ENCODE measurements around the gene ACRV1.
A peak's percentile ranks its signal among the peaks of the same experiment; 100 is the strongest.

Gene ACRV1

GRCh38 chr11:125649465-125650166 is 31.0 kb downstream of the ACRV1 start:
- no peak for DNase-seq (ENCODE audit: low read depth)

- DNase-seq (ENCODE audit: low read depth): no peak
These were observed 34.8 kb downstream of the ACRV1 start for GRCh38 chr11:125645871-125646270.

- DNase-seq (ENCODE audit: low read depth): no peak
These were observed 42.3 kb downstream of the ACRV1 start for GRCh38 chr11:125638315-125638714.

- peak; percentile 12 for DNase-seq (ENCODE audit: low read depth)
These were observed 42.8 kb downstream of the ACRV1 start for GRCh38 chr11:125637840-125638239.

GRCh38 chr11:125627236-125627910 is 53.3 kb downstream of the ACRV1 start:
- DNase-seq (ENCODE audit: low read depth): peak; percentile 26

- peak; percentile 96 for DNase-seq (ENCODE audit: low read depth)
These were observed 54.2 kb downstream of the ACRV1 start for GRCh38 chr11:125626288-125626950.

GRCh38 chr11:125625630-125626287 is 54.9 kb downstream of the ACRV1 start:
- DNase-seq (ENCODE audit: low read depth): peak; percentile 95

GRCh38 chr11:125625225-125625629 is 55.4 kb downstream of the ACRV1 start:
- no peak for DNase-seq (ENCODE audit: low read depth)

- no peak for DNase-seq (ENCODE audit: low read depth)
These were observed 55.9 kb downstream of the ACRV1 start, which contains the start of gene CHEK1 for GRCh38 chr11:125624756-125625213. TSS of gene CHEK1 (plus strand) at chr11:125625163. CDS start at chr11:125626769, 1,606 bp downstream.

- no peak for DNase-seq (ENCODE audit: low read depth)
These were observed 57.6 kb downstream of the ACRV1 start for GRCh38 chr11:125623064-125623463.

- peak; percentile 86 for DNase-seq (ENCODE audit: low read depth)
These were observed 58.7 kb downstream of the ACRV1 start for GRCh38 chr11:125621995-125622394.

Data from ELR (cell line).